Measurements from ENCODE around the gene EXTL1. TPM values are rescaled to one million over a fixed set of nuclear protein-coding genes. Genes with fewer than 3 reads are reported as not detected.

The EXTL1 gene
- total RNA-seq, 1 donor from 2014 or later, result 26.4 TPM

DNA sequence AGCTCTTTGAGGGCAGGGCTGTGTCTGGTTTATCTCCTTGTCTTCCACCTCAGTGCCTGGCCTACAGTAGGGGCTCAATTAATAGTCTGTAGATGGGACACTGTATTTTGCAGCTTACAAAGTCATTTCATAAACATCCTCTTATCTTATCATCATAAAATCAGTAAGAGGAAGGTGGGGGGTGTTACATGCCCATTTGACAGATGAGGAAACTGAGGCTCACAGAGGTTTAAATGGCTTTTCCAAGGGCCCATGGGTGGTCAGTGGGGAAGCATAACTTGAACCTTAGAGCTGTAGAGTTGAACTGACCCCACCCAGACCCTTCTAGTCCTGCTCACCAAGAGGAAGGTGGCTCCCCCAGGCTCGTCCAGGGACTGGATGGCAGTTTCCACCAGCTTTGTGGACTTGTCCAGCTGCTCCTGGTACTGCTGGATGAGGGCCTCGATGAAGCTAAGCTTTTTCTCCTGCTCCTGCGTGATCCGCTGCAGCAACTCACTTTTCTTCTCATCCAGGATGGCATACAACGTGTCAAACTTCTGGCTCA, 36.5 kb downstream of the EXTL1 start:
- Histone ChIP-seq H3K27me3 (ENCODE audit: insufficient read depth, low read length) (peaks cover 54% of the 10 kb centered on the region), H3K27ac (ENCODE audit: low read depth, low read length) (no peak overlapping the region), H3K36me3 (ENCODE audit: insufficient read depth, low read length) (no peaks in the 10 kb centered on the region), H3K9me3 (ENCODE audit: insufficient read depth, low read depth, low read length) (no peaks in the 10 kb centered on the region), H3K4me1 (ENCODE audit: insufficient read depth, low read length) (no peaks in the 10 kb centered on the region), H3K4me3 (ENCODE audit: insufficient read depth, low read depth, low read length) (no peak overlapping the region), H2AFZ (ENCODE audit: low read depth, low read length) (no peak overlapping the region), H4K20me1 (ENCODE audit: insufficient read depth, low read length) (no peaks in the 10 kb centered on the region), H3K79me2 (ENCODE audit: insufficient read depth, low read length) (no peaks in the 10 kb centered on the region), H3K4me2 (ENCODE audit: low read length) (no peak overlapping the region), H3K9ac (ENCODE audit: low read length) (no peak overlapping the region)
- peaks cover 57% of the 10 kb centered on the region for H3K27me3 Mint-ChIP-seq (ENCODE audit: low read depth, unreplicated experiment)
- DNase-seq (ENCODE audit: low read depth), result no peak
- TF ChIP-seq CTCF (IDR thresholded peaks at IDR 0.05; ENCODE audit: insufficient read depth, low read depth, low read length), result no peak
- TF ChIP-seq EZH2 (IDR thresholded peaks at IDR 0.05; ENCODE audit: insufficient read depth, low read length), result no peak
- no peak for FAIRE-seq
- no peaks in the 10 kb centered on the region for H3K36me3 Mint-ChIP-seq (ENCODE audit: low read depth, unreplicated experiment)
- H3K9me3 Mint-ChIP-seq (ENCODE audit: unreplicated experiment), result peaks cover 4% of the 10 kb centered on the region
- H3K27ac Mint-ChIP-seq (ENCODE audit: unreplicated experiment), result no peak overlapping the region
- no peak overlapping the region for H3K4me3 Mint-ChIP-seq (ENCODE audit: unreplicated experiment)
- no peaks in the 10 kb centered on the region for H3K4me1 Mint-ChIP-seq (ENCODE audit: low read depth, unreplicated experiment)

DNA sequence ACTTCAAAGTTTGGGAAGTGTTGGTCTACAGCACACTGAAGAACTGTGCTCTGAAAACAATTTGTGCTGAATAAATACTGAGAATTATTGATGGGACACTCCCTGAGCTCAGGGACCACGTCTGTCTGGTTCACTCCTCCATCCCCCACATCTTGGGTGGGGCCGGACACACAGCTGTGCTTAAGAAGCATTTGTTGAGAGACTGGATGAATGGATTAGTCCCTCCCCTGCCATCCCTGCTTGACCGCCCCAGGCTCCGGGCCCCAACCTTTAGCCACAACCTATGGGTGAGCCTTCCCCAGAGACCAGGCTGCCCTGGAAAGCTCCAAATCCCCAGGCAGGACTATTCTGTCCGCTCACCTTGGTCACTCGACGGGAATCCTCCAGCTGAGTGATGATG, 38.3 kb downstream of the EXTL1 start:
- H3K4me3 Mint-ChIP-seq (ENCODE audit: unreplicated experiment), result no peak overlapping the region
- H3K27me3 ChIP-seq (ENCODE audit: insufficient read depth, low read length), result peaks cover 45% of the 10 kb centered on the region
- H3K9ac ChIP-seq (ENCODE audit: low read length), result no peak overlapping the region
- DNase-seq (ENCODE audit: low read depth) (no peak), FAIRE-seq (no peak)
- no peaks in the 10 kb centered on the region for H3K9me3 ChIP-seq (ENCODE audit: insufficient read depth, low read depth, low read length)
- no peaks in the 10 kb centered on the region for H3K4me1 ChIP-seq (ENCODE audit: insufficient read depth, low read length)
- no peaks in the 10 kb centered on the region for H4K20me1 ChIP-seq (ENCODE audit: insufficient read depth, low read length)
- H3K4me1 Mint-ChIP-seq (ENCODE audit: low read depth, unreplicated experiment), result no peaks in the 10 kb centered on the region
- H3K36me3 Mint-ChIP-seq (ENCODE audit: low read depth, unreplicated experiment), result no peaks in the 10 kb centered on the region
- peaks cover 54% of the 10 kb centered on the region for H3K27me3 Mint-ChIP-seq (ENCODE audit: low read depth, unreplicated experiment)
- H3K79me2 ChIP-seq (ENCODE audit: insufficient read depth, low read length), result no peaks in the 10 kb centered on the region
- no peak overlapping the region for H3K27ac Mint-ChIP-seq (ENCODE audit: unreplicated experiment)
- no peaks in the 10 kb centered on the region for H3K36me3 ChIP-seq (ENCODE audit: insufficient read depth, low read length)
- H3K9me3 Mint-ChIP-seq (ENCODE audit: unreplicated experiment), result peaks cover 4% of the 10 kb centered on the region
- no peak overlapping the region for H2AFZ ChIP-seq (ENCODE audit: low read depth, low read length)
- TF ChIP-seq EZH2 (IDR thresholded peaks at IDR 0.05; ENCODE audit: insufficient read depth, low read length), result no peak
- TF ChIP-seq CTCF (IDR thresholded peaks at IDR 0.05; ENCODE audit: insufficient read depth, low read depth, low read length), result no peak
- no peak overlapping the region for H3K27ac ChIP-seq (ENCODE audit: low read depth, low read length)
- H3K4me3 ChIP-seq (ENCODE audit: insufficient read depth, low read depth, low read length), result no peak overlapping the region
- no peak overlapping the region for H3K4me2 ChIP-seq (ENCODE audit: low read length)

GRCh38 chr1:26060832-26061574, 39.4 kb downstream of the EXTL1 start:
- Histone ChIP-seq H3K27ac (ENCODE audit: low read depth, low read length) (no peak overlapping the region), H3K27me3 (ENCODE audit: insufficient read depth, low read length) (peaks cover 44% of the 10 kb centered on the region), H4K20me1 (ENCODE audit: insufficient read depth, low read length) (no peaks in the 10 kb centered on the region), H3K4me1 (ENCODE audit: insufficient read depth, low read length) (no peaks in the 10 kb centered on the region), H3K4me2 (ENCODE audit: low read length) (no peak overlapping the region), H2AFZ (ENCODE audit: low read depth, low read length) (no peak overlapping the region), H3K36me3 (ENCODE audit: insufficient read depth, low read length) (no peaks in the 10 kb centered on the region), H3K79me2 (ENCODE audit: insufficient read depth, low read length) (no peaks in the 10 kb centered on the region), H3K9me3 (ENCODE audit: insufficient read depth, low read depth, low read length) (no peaks in the 10 kb centered on the region), H3K9ac (ENCODE audit: low read length) (no peak overlapping the region), H3K4me3 (ENCODE audit: insufficient read depth, low read depth, low read length) (no peak overlapping the region)
- Mint-ChIP-seq H3K9me3 (ENCODE audit: unreplicated experiment) (peaks cover 4% of the 10 kb centered on the region), H3K27ac (ENCODE audit: unreplicated experiment) (no peak overlapping the region), H3K27me3 (ENCODE audit: low read depth, unreplicated experiment) (peaks cover 58% of the 10 kb centered on the region), H3K4me3 (ENCODE audit: unreplicated experiment) (no peak overlapping the region), H3K36me3 (ENCODE audit: low read depth, unreplicated experiment) (no peaks in the 10 kb centered on the region), H3K4me1 (ENCODE audit: low read depth, unreplicated experiment) (no peaks in the 10 kb centered on the region)
- TF ChIP-seq CTCF (IDR thresholded peaks at IDR 0.05; ENCODE audit: insufficient read depth, low read depth, low read length) (no peak), EZH2 (IDR thresholded peaks at IDR 0.05; ENCODE audit: insufficient read depth, low read length) (no peak)
- FAIRE-seq, result no peak
- no peak for DNase-seq (ENCODE audit: low read depth)
